ENCODE results near the gene TXLNB.

The TXLNB gene

GRCh38 chr6:139247618-139248017 is 44.2 kb downstream of the TXLNB start:
- no peak overlapping the region for H3K4me3 ChIP-seq (ENCODE audit: low read length)
- DNase-seq (ENCODE audit: low read depth), result no peak
- TF ChIP-seq CTCF (IDR thresholded peaks at IDR 0.05; ENCODE audit: insufficient read depth, low read depth, low read length, missing control alignments), result no peak

- H3K4me3 ChIP-seq (ENCODE audit: low read length), result no peak overlapping the region
- DNase-seq (ENCODE audit: low read depth), result no peak
- no peak for TF ChIP-seq CTCF (IDR thresholded peaks at IDR 0.05; ENCODE audit: insufficient read depth, low read depth, low read length, missing control alignments)
Observed at GRCh38 chr6:139243536-139243935, 48.3 kb downstream of the TXLNB start.

DNA sequence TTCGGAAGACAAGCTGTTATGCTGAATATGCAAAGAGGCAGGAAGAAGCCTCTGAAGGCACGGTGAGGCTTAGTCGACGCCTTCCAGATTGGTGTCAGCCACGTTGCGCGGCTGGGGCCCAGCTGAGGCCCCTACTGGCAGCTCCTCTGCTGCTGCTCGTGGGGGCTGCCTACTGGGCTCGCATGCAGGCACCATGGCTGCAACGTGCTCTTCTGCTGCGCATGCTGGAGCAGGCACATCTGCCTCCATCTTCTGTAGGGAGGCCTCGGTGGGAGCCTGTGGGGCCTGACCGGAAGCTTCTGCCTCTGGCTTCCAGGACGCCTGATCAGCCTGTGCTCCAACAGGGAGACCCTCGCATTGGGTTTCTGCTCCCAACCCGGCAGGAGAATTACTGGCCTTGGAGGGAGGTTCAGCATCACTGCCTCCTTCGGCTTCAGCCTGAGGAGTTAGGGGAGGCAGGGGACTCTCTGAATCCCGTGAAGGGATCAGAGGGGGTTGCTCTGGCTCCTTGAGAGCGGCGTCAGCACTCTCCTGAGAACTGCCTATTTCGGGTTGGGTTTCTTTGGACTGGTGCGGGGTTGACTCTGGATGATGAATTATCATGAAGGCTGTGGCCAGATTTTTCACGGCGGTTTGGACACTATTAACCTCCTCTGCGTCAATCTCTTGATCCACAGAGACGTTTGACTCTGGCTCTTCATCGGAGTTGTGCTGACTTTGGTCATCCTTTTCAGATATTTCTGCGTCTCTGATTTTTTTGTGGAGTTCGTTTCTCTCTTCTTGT is 49.1 kb downstream of the TXLNB start:
- no peak for TF ChIP-seq CTCF (IDR thresholded peaks at IDR 0.05; ENCODE audit: insufficient read depth, low read depth, low read length, missing control alignments)
- no peak overlapping the region for H3K4me3 ChIP-seq (ENCODE audit: low read length)
- no peak for DNase-seq (ENCODE audit: low read depth)

DNA sequence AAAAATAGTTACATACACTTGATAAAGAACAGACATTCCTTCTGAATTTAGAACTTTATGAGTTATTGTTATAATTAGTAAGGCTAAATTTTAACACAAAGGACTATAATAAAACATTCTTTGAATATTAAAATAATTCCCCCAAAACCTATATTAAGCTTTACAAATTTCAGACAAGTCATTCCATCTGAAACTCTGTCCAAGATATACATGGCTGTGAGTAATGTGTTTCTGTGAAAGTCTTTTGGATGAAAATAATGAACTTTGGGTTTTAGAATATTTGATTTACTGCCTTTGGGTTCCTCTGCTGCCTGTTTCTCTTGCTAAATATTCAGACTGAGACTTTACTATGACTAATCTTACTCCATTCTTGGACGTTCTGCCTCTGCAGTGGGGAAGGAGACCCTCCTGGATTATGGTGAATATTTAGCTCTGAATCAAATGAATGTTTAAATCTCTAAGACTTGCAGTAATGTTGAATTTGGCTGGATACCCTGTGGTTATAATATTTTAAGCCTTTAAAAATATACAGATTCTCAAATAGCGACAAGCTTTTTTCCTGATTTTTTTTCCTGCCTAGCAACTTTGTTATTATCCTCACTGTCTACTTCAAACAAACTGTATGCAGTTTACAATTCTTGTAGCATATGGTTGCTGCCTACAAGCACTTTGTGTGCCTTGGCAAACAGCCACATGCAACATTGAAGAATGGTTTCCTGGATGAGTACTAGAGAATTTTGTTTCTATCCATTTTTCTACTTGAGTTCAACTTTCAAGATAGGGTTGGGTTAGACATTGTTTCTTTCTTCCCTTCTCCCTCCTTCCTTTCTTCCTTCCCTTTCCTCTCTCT is 51.4 kb downstream of the TXLNB start:
- DNase-seq (ENCODE audit: low read depth), result peak; percentile 28
- TF ChIP-seq CTCF (IDR thresholded peaks at IDR 0.05; ENCODE audit: insufficient read depth, low read depth, low read length, missing control alignments), result no peak
- no peak overlapping the region for H3K4me3 ChIP-seq (ENCODE audit: low read length)

DNA sequence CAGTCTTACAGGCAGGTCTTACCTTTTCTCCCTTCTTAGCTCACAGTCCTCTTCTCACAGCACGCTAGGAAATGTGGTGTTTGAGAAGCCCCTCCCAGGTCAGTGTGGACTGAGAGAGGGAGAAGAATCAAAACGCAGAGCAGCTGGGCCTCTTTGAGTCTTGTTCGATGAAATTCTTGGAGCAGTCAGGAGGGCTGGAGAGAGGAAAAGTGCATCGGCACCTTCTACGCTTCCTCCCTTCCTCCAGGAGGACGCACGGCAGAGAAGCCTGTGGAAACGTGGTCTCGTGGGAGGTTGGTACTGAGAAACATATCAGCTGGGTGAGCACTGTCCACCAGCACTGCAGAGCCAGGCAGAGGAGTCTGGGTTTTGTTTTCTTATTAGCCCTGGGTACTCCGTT is 52.7 kb downstream of the TXLNB start:
- H3K4me3 ChIP-seq (ENCODE audit: low read length), result no peak overlapping the region
- no peak for TF ChIP-seq CTCF (IDR thresholded peaks at IDR 0.05; ENCODE audit: insufficient read depth, low read depth, low read length, missing control alignments)
- no peak for DNase-seq (ENCODE audit: low read depth)

- TF ChIP-seq CTCF (IDR thresholded peaks at IDR 0.05; ENCODE audit: insufficient read depth, low read depth, low read length, missing control alignments), result no peak
- H3K4me3 ChIP-seq (ENCODE audit: low read length), result no peak overlapping the region
- no peak for DNase-seq (ENCODE audit: low read depth)
Observed at GRCh38 chr6:139236105-139236504, 55.7 kb downstream of the TXLNB start.

Measured in epithelial cell of esophagus (primary cell).